Left kidney (tissue), 8 donors: ENCODE measurements around the gene RALA. TPM values are rescaled to one million over a fixed set of nuclear protein-coding genes. Genes with fewer than 3 reads are reported as not detected.

ENCODE experiments used
- DNase-seq: peaks from one replicate; pipeline ENCODE4 v3.0.0-alpha.2; 2013
- long read RNA-seq, 8 donors: transcript quantifications; one replicate each; lab custom pipeline, GENCODE V29; 2026
- polyA plus RNA-seq: library from polyadenylated mRNA; unstranded; fragments of 120-200 nt; gene quantifications from one replicate; pipeline ENCODE4 v1.2.1, GENCODE V29; 2013; ENCODE audit not compliant: insufficient read length

Gene RALA
- polyA plus RNA-seq: 73.4 TPM
- long read RNA-seq, donor 1, transcript RALA-201 (5 exons, 2,880 nt): major isoform, 32 of 54 reads
- long read RNA-seq, donor 1, partial matches to known transcripts: 21 of 54 reads
- long read RNA-seq, donor 1, other reads (novel, unspliced or antisense): 0 of 54 reads
- long read RNA-seq, donor 2, transcript RALA-201 (5 exons, 2,880 nt): major isoform, 30 of 106 reads
- long read RNA-seq, donor 2, partial matches to known transcripts: 76 of 106 reads
- long read RNA-seq, donor 2, other reads (novel, unspliced or antisense): 0 of 106 reads
- long read RNA-seq, donor 3, transcript RALA-201 (5 exons, 2,880 nt): major isoform, 24 of 59 reads
- long read RNA-seq, donor 3, partial matches to known transcripts: 35 of 59 reads
- long read RNA-seq, donor 3, other reads (novel, unspliced or antisense): 0 of 59 reads
- long read RNA-seq, donor 4, partial matches to known transcripts: 0 of 3 reads
- long read RNA-seq, donor 4, other reads (novel, unspliced or antisense): 0 of 3 reads
- long read RNA-seq, donor 5, transcript RALA-201 (5 exons, 2,880 nt): major isoform, 35 of 95 reads
- long read RNA-seq, donor 5, partial matches to known transcripts: 60 of 95 reads
- long read RNA-seq, donor 5, other reads (novel, unspliced or antisense): 0 of 95 reads
- long read RNA-seq, donor 6, transcript RALA-201 (5 exons, 2,880 nt): major isoform, 24 of 67 reads
- long read RNA-seq, donor 6, partial matches to known transcripts: 43 of 67 reads
- long read RNA-seq, donor 6, other reads (novel, unspliced or antisense): 0 of 67 reads
- long read RNA-seq, donor 7, transcript RALA-201 (5 exons, 2,880 nt): major isoform, 21 of 84 reads
- long read RNA-seq, donor 7, partial matches to known transcripts: 63 of 84 reads
- long read RNA-seq, donor 7, other reads (novel, unspliced or antisense): 0 of 84 reads
- long read RNA-seq, donor 8, transcript RALA-201 (5 exons, 2,880 nt): major isoform, 15 of 26 reads
- long read RNA-seq, donor 8, partial matches to known transcripts: 11 of 26 reads
- long read RNA-seq, donor 8, other reads (novel, unspliced or antisense): 0 of 26 reads

GRCh38 chr7:39623047-39623731 lies at the start of gene RALA:
Gene RALA, plus strand, starts transcription at chr7:39623572. Its CDS starts 63,096 bp downstream, at chr7:39686668.
- peak; percentile 93 for DNase-seq

- DNase-seq: no peak
Measured at GRCh38 chr7:39574673-39575349, 48.6 kb upstream of the RALA start.

GRCh38 chr7:39577229-39577874 lies 46.0 kb upstream of the RALA start:
- no peak for DNase-seq

- peak; percentile 89 for DNase-seq
Measured at GRCh38 chr7:39580149-39580874, 43.1 kb upstream of the RALA start.

- DNase-seq: no peak
Measured at GRCh38 chr7:39582536-39582935, 40.8 kb upstream of the RALA start.

- DNase-seq: no peak
Measured at GRCh38 chr7:39583539-39583938, 39.8 kb upstream of the RALA start.

- DNase-seq: no peak
Measured at GRCh38 chr7:39587393-39587792, 36.0 kb upstream of the RALA start.

GRCh38 chr7:39588416-39588815 lies 35.0 kb upstream of the RALA start:
- no peak for DNase-seq

- no peak for DNase-seq
Measured at GRCh38 chr7:39589323-39590111, 33.9 kb upstream of the RALA start.

- DNase-seq: no peak
Measured at GRCh38 chr7:39592586-39592985, 30.8 kb upstream of the RALA start.

GRCh38 chr7:39594988-39595620 lies 28.3 kb upstream of the RALA start:
- no peak for DNase-seq

GRCh38 chr7:39602351-39602750 lies 21.0 kb upstream of the RALA start:
- no peak for DNase-seq

- no peak for DNase-seq
Measured at GRCh38 chr7:39603924-39604323, 19.4 kb upstream of the RALA start.

- DNase-seq: no peak
Measured at GRCh38 chr7:39605087-39605486, 18.3 kb upstream of the RALA start.

GRCh38 chr7:39606352-39606751 lies 17.0 kb upstream of the RALA start:
- no peak for DNase-seq

- DNase-seq: no peak
Measured at GRCh38 chr7:39606941-39607340, 16.4 kb upstream of the RALA start.

GRCh38 chr7:39607865-39608264 lies 15.5 kb upstream of the RALA start:
- no peak for DNase-seq

GRCh38 chr7:39608278-39608677 lies 15.1 kb upstream of the RALA start:
- DNase-seq: no peak
